Gastroesophageal sphincter (tissue), 4 donors: ENCODE measurements around the gene SH3PXD2A. TPM values are rescaled to one million over a fixed set of nuclear protein-coding genes. Genes with fewer than 3 reads are reported as not detected.
"Not testable (repeated sequence)": the region's sequence is repeated elsewhere in the genome, so short reads cannot be mapped to it uniquely, and the experiment has no call there.

Experiments
- ATAC-seq: fragments of 150-250 bp; one replicate; pipeline ENCODE4 v1.9.1; 2016; ENCODE audit warnings: mild to moderate bottlenecking, moderate library complexity
- H3K27ac ChIP-seq, 4 donors: fragments of 200-600 bp; sonication (generic) in 3 of 4; 1 replicate in 3 of 4; 2 replicates in 1 of 4; pipeline ENCODE4 v1.5.1; 2016 to 2019
- H3K27me3 ChIP-seq: fragments of 200-600 bp; sonication (generic); one replicate; pipeline ENCODE4 v1.5.1; 2019
- H3K36me3 ChIP-seq, 2 donors: fragments of 200-600 bp; sonication (generic); one replicate each; pipeline ENCODE4 v1.5.1; 2019; ENCODE audit warnings: control low read depth in 1 of 2
- H3K4me1 ChIP-seq, 3 donors: fragments of 200-600 bp; sonication (generic); 1 replicate in 2 of 3; 2 replicates in 1 of 3; pipeline ENCODE4 v1.5.1; 2016 to 2019; ENCODE audit warnings: control low read depth in 2 of 3
- H3K4me3 ChIP-seq, 2 donors: fragments of 200-600 bp; sonication (generic); one replicate each; pipeline ENCODE4 v1.5.1; 2019; ENCODE audit warnings: mild to moderate bottlenecking in 1 of 2, moderate library complexity in 1 of 2
- H3K9me3 ChIP-seq, 3 donors: fragments of 200-600 bp; sonication (generic); one replicate each; pipeline ENCODE4 v1.5.1; 2017 to 2019; ENCODE audit warnings: control low read depth in 2 of 3
- CTCF ChIP-seq, 4 experiments: fragments of 200-600 bp in 2 of 4; fragments of 450-650 bp in 2 of 4; sonication (generic) in 1 of 4; IDR thresholded peaks; one replicate each; pipeline ENCODE4 v1.5.1; 2017 to 2019; ENCODE audit warnings: antibody characterized with exemption in 4 of 4, mild to moderate bottlenecking in 2 of 4, moderate library complexity in 2 of 4
- EP300 ChIP-seq: sonication (generic); formaldehyde crosslinking; IDR thresholded peaks from one replicate; pipeline ENCODE4 v1.6.1; 2017; ENCODE audit warnings: antibody characterized with exemption, mild to moderate bottlenecking
- POLR2A ChIP-seq, 2 donors: fragments of 450-650 bp; IDR thresholded peaks; one replicate each; pipeline ENCODE4 v1.6.1; 2017; ENCODE audit warnings: antibody characterized with exemption in 2 of 2, mild to moderate bottlenecking in 2 of 2, moderate library complexity in 1 of 2
- POLR2AphosphoS5 ChIP-seq: sonication (generic); formaldehyde crosslinking; IDR thresholded peaks from one replicate; pipeline ENCODE4 v1.6.1; 2017; ENCODE audit warnings: antibody characterized with exemption
- WGBS, 2 donors: methylation state at CpG; one replicate each; pipeline ENCODE4 v1.1.5; 2018; ENCODE audit warnings: low coverage in 1 of 2; 5-methylcytosine and 5-hydroxymethylcytosine counted together
- total RNA-seq, 4 donors: library from RNA; depleted of rRNA; stranded (reverse); fragments of >200 nt; gene quantifications; one replicate each; pipeline ENCODE4 v1.1.0, GENCODE V29; 2016

Gene SH3PXD2A
- total RNA-seq, 4 donors from 2014 or later: 31.2 to 65.2 (median 39.5) TPM

GRCh38 chr10:103762162-103762561 is 93.2 kb downstream of the SH3PXD2A start:
- H3K9me3 ChIP-seq: no peaks in the 10 kb centered on the region
- WGBS, 2 donors: 100% methylated on average over 1 of the region's 4 CpGs; no CpG with 5 or more reads in 1 of the 2 donors
- H3K4me1 ChIP-seq: peaks cover 3 to 86% (median 35%) of the 10 kb centered on the region in 3 donors
- no peaks in the 10 kb centered on the region for H3K27me3 ChIP-seq
- peak overlapping the region in 1 of 4 donors; percentile 36 for H3K27ac ChIP-seq
- H3K4me3 ChIP-seq: no peak overlapping the region
- no peak for ATAC-seq
- TF ChIP-seq EP300 (no peak), POLR2A (IDR thresholded peaks at IDR 0.05) (no peak)
- H3K36me3 ChIP-seq: no peaks in the 10 kb centered on the region

GRCh38 chr10:103761075-103761920 is 94.1 kb downstream of the SH3PXD2A start:
- 72 to 82% methylated on average over 5 of the region's 7 CpGs for WGBS, 2 donors

GRCh38 chr10:103760233-103760632 is 95.1 kb downstream of the SH3PXD2A start:
- not testable (repeated sequence) for H3K36me3 ChIP-seq, ATAC-seq, H3K4me3 ChIP-seq, H3K9me3 ChIP-seq, H3K27me3 ChIP-seq
- H3K4me1 ChIP-seq: peaks cover 3 to 72% (median 36%) of the 10 kb centered on the region in 3 donors
- peak overlapping the region in 3 of 4 donors; percentile 86 to 91 (median 90) for H3K27ac ChIP-seq
- 94 to 100% methylated on average over 2 to 3 of the region's 3 CpGs for WGBS, 2 donors

More at GRCh38 chr10:103761075-103761920, 94.1 kb downstream of the SH3PXD2A start:
- TF ChIP-seq POLR2A (IDR thresholded peaks at IDR 0.05) (no peak), CTCF (IDR thresholded peaks at IDR 0.05) (peak in 1 of 4 experiments; percentile 14)
- ATAC-seq: no peak
- H3K27ac ChIP-seq: peak overlapping the region in 2 of 4 donors; percentile 86 to 90
- H3K4me1 ChIP-seq: peaks cover 3 to 83% (median 39%) of the 10 kb centered on the region in 3 donors
- H3K4me3 ChIP-seq: no peak overlapping the region
- no peaks in the 10 kb centered on the region for H3K27me3 ChIP-seq
- no peaks in the 10 kb centered on the region for H3K36me3 ChIP-seq
- no peaks in the 10 kb centered on the region for H3K9me3 ChIP-seq

GRCh38 chr10:103759100-103759781 is 96.1 kb downstream of the SH3PXD2A start:
- H3K36me3 ChIP-seq: no peaks in the 10 kb centered on the region
- peaks cover 3 to 62% (median 36%) of the 10 kb centered on the region in 3 donors for H3K4me1 ChIP-seq
- ATAC-seq: peak; percentile 75
- H3K27ac ChIP-seq: peak overlapping the region; percentile 57 to 91 (median 88)
- no peaks in the 10 kb centered on the region for H3K9me3 ChIP-seq
- no peaks in the 10 kb centered on the region for H3K27me3 ChIP-seq
- H3K4me3 ChIP-seq: no peak overlapping the region
- TF ChIP-seq CTCF (IDR thresholded peaks at IDR 0.05) (peak in 1 of 4 experiments; percentile 46), POLR2A (IDR thresholded peaks at IDR 0.05) (no peak), EP300 (no peak), POLR2AphosphoS5 (peak; percentile 6)
- WGBS, 2 donors: 14 to 27% methylated on average over 3 to 7 of the region's 10 CpGs

GRCh38 chr10:103758294-103758681 is 97.1 kb downstream of the SH3PXD2A start:
- no peak for ATAC-seq
- peak overlapping the region; percentile 57 to 91 (median 88) for H3K27ac ChIP-seq
- 66% methylated on average over 2 of the region's 2 CpGs; no CpG with 5 or more reads in 1 of the 2 donors for WGBS, 2 donors
- no peaks in the 10 kb centered on the region for H3K27me3 ChIP-seq
- TF ChIP-seq POLR2A (IDR thresholded peaks at IDR 0.05) (no peak), CTCF (IDR thresholded peaks at IDR 0.05) (no peak), EP300 (no peak), POLR2AphosphoS5 (no peak)
- peaks cover 3 to 54% (median 32%) of the 10 kb centered on the region in 3 donors for H3K4me1 ChIP-seq
- no peak overlapping the region for H3K4me3 ChIP-seq
- H3K36me3 ChIP-seq: no peaks in the 10 kb centered on the region
- no peaks in the 10 kb centered on the region for H3K9me3 ChIP-seq
